AG10803 (cell line): ENCODE data around the gene CASP8AP2.
"Not testable (repeated sequence)": the region's sequence is repeated elsewhere in the genome, so short reads cannot be mapped to it uniquely, and the experiment has no call there.

Experiments
- DNase-seq: peaks from one replicate; pipeline ENCODE4 v3.0.0; 2010; ENCODE audit warnings: low read depth
- H3K4me3 ChIP-seq: 2 replicates; pipeline ENCODE4 v1.5.1; 2011; ENCODE audit warnings: mild to moderate bottlenecking, low read length, control low read depth
- TF ChIP-seq, protein P1 (sequence below): conservative IDR thresholded peaks from 2 replicates; pipeline ENCODE4 v1.5.1; 2011; ENCODE audit warnings: mild to moderate bottlenecking, low read length, control low read depth, inconsistent platforms

CASP8AP2 gene

DNA sequence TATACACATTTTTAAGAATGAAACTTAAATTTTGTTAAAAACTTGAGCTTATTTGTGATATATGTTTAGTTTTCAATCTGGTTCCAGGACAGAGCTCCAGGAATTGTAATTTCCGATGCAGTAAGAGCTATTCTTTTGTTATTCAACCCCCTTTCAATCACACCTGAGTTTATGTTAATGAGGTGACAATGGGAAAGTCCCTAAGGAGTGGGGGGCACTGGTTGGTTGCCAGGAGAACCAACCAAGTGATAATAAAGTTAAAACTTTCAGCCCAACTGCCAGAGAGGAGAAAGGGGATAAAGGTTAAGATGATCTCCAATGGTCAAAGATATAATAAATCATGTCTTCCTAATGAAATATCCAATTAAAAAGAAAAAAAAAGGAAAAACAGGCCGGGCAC is 29.9 kb upstream of the CASP8AP2 start:
- TF ChIP-seq, protein P1, sequence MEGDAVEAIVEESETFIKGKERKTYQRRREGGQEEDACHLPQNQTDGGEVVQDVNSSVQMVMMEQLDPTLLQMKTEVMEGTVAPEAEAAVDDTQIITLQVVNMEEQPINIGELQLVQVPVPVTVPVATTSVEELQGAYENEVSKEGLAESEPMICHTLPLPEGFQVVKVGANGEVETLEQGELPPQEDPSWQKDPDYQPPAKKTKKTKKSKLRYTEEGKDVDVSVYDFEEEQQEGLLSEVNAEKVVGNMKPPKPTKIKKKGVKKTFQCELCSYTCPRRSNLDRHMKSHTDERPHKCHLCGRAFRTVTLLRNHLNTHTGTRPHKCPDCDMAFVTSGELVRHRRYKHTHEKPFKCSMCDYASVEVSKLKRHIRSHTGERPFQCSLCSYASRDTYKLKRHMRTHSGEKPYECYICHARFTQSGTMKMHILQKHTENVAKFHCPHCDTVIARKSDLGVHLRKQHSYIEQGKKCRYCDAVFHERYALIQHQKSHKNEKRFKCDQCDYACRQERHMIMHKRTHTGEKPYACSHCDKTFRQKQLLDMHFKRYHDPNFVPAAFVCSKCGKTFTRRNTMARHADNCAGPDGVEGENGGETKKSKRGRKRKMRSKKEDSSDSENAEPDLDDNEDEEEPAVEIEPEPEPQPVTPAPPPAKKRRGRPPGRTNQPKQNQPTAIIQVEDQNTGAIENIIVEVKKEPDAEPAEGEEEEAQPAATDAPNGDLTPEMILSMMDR = no peak
- H3K4me3 ChIP-seq = no peak overlapping the region
- no peak for DNase-seq

DNA sequence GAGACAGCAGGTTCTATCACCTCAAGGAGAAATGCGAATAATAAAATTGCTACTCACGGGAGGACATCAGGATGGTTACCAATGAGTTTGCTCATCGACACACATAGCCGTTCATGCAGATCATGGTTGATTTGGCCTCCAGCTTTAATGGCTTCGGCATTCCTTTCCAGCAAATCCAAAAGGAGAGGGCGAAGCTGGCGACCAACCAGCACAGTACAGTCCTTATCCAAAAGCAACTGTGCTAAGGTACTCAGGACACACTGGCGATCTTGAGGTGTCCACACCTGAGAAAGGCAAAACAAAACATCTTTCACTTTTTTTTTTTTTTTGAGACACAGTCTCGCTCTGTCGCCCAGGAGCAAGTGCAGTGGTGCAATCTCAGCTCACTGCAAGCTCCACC is 26.4 kb upstream of the CASP8AP2 start:
- no peak for DNase-seq
- TF ChIP-seq, protein P1 = no peak
- no peak overlapping the region for H3K4me3 ChIP-seq

DNA sequence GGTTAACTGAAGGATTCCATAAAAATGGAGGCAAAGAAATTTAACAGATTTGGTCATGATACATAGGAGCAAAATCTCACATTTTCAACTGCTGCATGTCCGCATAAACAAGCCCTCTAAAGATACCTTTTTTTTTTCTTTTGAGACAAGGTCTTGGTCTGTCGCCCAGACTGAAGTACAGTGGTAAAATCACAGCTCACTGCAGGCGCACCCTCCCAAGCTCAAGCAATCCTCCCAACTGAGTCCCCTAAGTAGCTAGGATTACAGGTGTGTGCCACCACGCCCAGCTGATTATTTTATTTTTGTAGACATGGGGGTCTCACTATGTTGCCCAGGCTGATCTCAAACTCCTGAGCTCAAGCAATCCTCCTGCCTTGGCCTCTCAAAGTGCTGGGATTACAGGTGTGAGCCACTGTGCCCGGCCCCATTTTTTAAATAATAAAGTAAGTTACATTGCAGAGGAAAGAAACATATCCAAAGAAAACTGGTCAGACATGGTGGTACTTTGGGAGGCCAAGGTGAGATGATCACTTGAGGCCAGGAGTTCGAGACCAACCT is 23.8 kb upstream of the CASP8AP2 start:
- no peak overlapping the region for H3K4me3 ChIP-seq
- DNase-seq = no peak
- TF ChIP-seq, protein P1 = no peak

DNA sequence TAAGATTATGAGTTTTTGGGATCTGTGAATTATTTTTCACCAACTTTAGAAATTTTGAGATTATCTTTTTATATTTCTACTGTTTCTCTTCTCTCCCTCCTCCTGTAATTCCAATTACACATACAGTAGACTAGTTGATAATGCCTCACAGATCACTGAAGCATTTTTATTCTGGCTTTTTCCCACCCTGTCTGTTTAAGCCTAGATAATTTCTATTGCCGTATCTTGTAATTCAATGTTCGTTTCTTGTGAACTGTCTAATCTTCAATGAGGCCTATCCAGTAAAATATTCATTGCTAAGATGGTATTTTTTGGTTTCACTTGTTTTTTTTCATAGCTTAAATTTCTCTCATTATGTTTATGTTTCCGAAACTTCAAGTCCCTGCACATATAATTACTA is 22.1 kb upstream of the CASP8AP2 start:
- H3K4me3 ChIP-seq = no peak overlapping the region
- TF ChIP-seq, protein P1 = no peak
- no peak for DNase-seq

DNA sequence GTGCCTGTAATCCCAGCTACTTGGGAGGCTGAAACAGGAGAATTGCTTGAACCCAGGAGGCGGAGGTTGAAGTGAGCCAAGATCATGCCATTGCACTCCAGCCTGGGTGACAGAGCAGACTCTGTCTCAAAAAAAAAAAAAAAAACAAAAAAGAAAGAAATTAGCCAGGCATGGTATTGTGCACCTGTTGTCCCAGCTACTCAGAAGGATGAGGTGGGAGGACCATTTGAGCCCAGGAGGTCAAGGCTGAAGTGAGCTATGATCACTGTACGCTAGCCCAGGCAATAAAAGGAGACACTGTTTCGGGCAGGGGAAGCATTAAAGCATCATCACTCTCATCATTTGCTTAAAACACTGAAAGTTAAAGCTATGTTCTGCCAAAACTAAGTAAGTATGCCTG is 16.3 kb upstream of the CASP8AP2 start:
- not testable (repeated sequence) for H3K4me3 ChIP-seq, DNase-seq

DNA sequence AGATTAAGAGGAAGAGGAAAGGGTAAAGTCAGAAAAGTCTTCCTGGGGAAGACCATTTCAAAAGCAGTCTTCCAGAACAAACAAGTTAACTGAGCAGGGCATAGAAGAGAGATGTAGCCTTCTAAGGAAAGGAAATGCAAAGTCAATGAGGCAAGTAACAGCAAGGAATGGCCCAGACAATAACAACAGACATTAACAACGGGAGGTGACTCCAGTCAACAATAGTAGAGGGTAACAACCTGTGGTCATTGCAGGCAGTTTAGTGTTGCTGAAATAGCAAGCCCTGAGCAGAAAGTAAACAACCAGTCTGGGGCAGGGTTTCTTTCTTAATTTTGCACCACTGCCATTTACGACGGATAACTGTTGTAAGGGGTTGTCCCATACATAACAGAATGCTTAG is 12.2 kb upstream of the CASP8AP2 start:
- no peak overlapping the region for H3K4me3 ChIP-seq
- DNase-seq = no peak
- TF ChIP-seq, protein P1 = no peak

DNA sequence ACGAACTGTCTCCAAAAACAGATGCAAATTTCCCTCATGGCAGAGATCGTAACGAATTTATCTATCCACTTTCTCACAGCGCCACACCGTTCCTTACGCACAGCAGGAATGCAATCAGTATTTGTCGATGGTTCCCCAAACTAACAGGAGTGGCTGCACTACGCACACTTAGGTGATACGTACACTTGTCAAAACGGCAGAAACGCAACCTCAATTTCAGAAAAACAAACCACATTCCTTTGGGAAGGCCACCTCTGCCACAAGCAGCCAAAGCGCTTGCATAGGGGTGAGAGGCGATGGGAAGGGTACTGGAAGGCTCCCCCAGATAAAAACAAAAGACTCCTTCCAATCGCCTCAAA is 10.7 kb upstream of the CASP8AP2 start:
- peak; percentile 33 for DNase-seq
- TF ChIP-seq, protein P1 = no peak
- H3K4me3 ChIP-seq = peak overlapping the region; percentile 95
